Measurements from ENCODE around the gene AKAP11.

AKAP11 gene

GRCh38 chr13:42356184-42356575 is 84.2 kb downstream of the AKAP11 start:
- no peak overlapping the region for H3K4me3 ChIP-seq (ENCODE audit: low read depth, low read length)
- TF ChIP-seq CTCF (IDR thresholded peaks at IDR 0.05; ENCODE audit: insufficient read depth, low read depth, low read length, missing control alignments), result no peak
- DNase-seq (ENCODE audit: low read depth), result no peak

DNA sequence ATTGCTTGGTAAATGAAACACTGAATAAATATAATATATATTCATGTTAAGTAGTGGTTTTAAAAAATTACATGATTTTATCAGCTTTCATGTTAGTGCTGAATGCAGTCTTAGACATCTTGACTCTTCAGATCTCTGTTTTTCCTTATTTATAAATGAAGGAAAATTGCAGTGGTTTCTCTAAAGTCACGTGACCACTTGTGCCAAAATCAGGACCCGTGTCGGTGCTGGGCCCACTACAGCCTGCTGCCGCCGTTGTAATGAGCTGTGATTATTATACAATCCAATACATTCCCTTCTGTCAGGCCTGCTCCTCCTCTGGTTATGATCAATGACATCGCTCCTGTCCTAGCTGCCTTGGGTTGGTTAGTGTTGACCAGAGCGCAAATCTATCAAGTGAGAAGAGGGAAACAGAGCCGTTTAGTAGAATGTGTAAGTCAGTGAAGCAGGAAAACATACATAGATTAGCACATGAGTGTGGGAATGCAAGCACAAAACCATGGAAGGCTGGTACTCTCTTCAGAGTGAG is 88.2 kb downstream of the AKAP11 start:
- no peak for TF ChIP-seq CTCF (IDR thresholded peaks at IDR 0.05; ENCODE audit: insufficient read depth, low read depth, low read length, missing control alignments)
- H3K4me3 ChIP-seq (ENCODE audit: low read depth, low read length), result no peak overlapping the region
- no peak for DNase-seq (ENCODE audit: low read depth)

DNA sequence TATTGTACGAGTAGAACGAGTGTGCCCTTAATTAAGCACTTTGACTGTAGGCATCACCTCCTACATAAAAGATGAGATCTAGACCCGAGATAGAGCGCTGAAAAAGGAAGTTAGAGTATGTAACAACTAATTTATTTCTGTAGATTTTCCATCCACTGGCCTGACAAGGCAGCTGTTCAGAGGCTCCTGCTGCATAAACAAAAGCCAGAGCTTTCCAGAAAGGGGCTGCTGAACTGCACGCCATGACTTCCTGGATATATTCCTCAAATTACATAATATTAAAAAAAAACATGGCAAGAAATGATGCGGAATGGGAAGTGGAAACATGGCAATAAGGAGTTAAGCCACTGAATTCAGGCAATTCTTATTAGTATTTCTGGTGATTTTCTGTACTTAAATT is 89.7 kb downstream of the AKAP11 start:
- DNase-seq (ENCODE audit: low read depth), result no peak
- TF ChIP-seq CTCF (IDR thresholded peaks at IDR 0.05; ENCODE audit: insufficient read depth, low read depth, low read length, missing control alignments), result no peak
- no peak overlapping the region for H3K4me3 ChIP-seq (ENCODE audit: low read depth, low read length)

DNA sequence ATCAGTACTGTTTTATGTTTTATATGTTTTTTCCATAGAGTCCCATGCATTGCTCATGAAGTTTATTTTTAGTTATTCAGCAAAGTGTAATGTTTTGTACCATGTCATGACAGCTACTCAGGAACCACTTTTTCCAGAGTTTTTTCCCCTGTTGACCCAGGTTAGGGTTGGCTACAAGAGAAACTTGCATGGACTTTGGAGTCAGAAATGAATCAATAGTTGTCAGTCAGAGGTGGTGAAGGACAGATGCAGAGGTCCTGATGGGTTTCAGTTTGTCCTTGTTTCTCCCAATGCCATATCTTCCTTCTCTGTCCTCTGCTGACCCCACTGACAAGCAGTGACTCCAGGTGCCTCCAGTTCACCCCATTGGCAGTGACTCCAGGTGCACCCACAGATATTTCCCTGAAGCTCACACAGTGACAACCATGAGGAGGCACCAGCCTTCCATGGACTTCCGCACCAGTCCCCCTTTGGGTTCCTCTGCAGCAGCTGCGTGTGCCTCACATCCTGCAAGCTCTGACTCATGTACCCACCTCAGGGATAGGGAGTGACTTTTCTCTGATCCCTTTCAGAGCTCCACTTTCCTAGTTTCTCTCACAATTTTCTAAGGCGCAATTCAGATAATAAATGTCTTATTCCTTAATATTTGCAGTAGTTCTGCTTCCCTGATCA is 92.1 kb downstream of the AKAP11 start:
- no peak for TF ChIP-seq CTCF (IDR thresholded peaks at IDR 0.05; ENCODE audit: insufficient read depth, low read depth, low read length, missing control alignments)
- DNase-seq (ENCODE audit: low read depth), result no peak
- no peak overlapping the region for H3K4me3 ChIP-seq (ENCODE audit: low read depth, low read length)

GRCh38 chr13:42364613-42365000 is 92.7 kb downstream of the AKAP11 start:
- DNase-seq (ENCODE audit: low read depth), result no peak
- no peak for TF ChIP-seq CTCF (IDR thresholded peaks at IDR 0.05; ENCODE audit: insufficient read depth, low read depth, low read length, missing control alignments)
- no peak overlapping the region for H3K4me3 ChIP-seq (ENCODE audit: low read depth, low read length)

DNA sequence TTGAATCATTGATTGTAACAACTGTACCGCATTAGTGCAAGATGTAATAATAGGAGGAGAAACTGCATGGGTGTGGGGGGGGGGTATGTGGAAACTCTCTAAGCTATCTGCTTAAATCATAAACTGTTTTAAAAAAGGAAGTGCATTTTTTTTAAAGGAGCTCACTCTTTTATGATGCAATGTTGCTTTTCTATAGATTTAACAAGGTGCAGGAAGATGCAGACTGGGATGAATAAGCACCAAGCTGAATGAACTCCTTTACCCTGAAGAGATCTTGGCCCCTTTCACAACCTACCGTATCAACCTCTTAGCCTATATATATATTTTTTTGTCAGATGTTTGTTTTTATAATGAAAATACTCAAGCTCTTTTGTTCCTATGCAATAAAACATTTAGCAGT is 95.9 kb downstream of the AKAP11 start:
- no peak for TF ChIP-seq CTCF (IDR thresholded peaks at IDR 0.05; ENCODE audit: insufficient read depth, low read depth, low read length, missing control alignments)
- no peak for DNase-seq (ENCODE audit: low read depth)
- no peak overlapping the region for H3K4me3 ChIP-seq (ENCODE audit: low read depth, low read length)
